Neural cell (in vitro differentiated cells): ENCODE measurements around the gene STARD7.

Experiments
- CTCF ChIP-seq: fragments of 450-650 bp; IDR thresholded peaks from 2 replicates; pipeline ENCODE4 v1.5.1; 2014; ENCODE audit warnings: antibody characterized with exemption, mild to moderate bottlenecking, moderate library complexity; ENCODE audit not compliant: poor library complexity, severe bottlenecking
- EP300 ChIP-seq: fragments of 450-650 bp; conservative IDR thresholded peaks from 2 replicates; pipeline ENCODE4 v1.6.1; 2014; ENCODE audit warnings: antibody characterized with exemption, mild to moderate bottlenecking, moderate library complexity; ENCODE audit not compliant: poor library complexity, severe bottlenecking
- EZH2 ChIP-seq: fragments of 200-600, 300-800 bp; shearing (Covaris generic), sonication (generic); IDR thresholded peaks from 2 replicates; pipeline ENCODE4 v1.6.1; 2014; ENCODE audit warnings: antibody characterized with exemption, low read length, borderline replicate concordance, mild to moderate bottlenecking; ENCODE audit not compliant: insufficient read depth, poor library complexity, severe bottlenecking
- POLR2AphosphoS5 ChIP-seq: IDR thresholded peaks from 2 replicates; pipeline ENCODE4 v1.6.1; 2012
- RAD21 ChIP-seq: fragments of 450-650 bp; conservative IDR thresholded peaks from 2 replicates; pipeline ENCODE4 v1.6.1; 2014; ENCODE audit warnings: antibody characterized with exemption, mild to moderate bottlenecking, moderate library complexity
- SMC3 ChIP-seq: fragments of 450-650 bp; conservative IDR thresholded peaks from 2 replicates; pipeline ENCODE4 v1.6.1; 2014; ENCODE audit warnings: antibody characterized with exemption, mild to moderate bottlenecking, moderate library complexity; ENCODE audit not compliant: poor library complexity

GRCh38 chr2:96156926-96157648 is 51.5 kb downstream of the STARD7 start:
- TF ChIP-seq EZH2 (no peak), CTCF (no peak), SMC3 (no peak), POLR2AphosphoS5 (no peak), EP300 (no peak), RAD21 (no peak)
